ENCODE measurements around the gene VTCN1. TPM values are rescaled to one million over a fixed set of nuclear protein-coding genes. Genes with fewer than 3 reads are reported as not detected.
"Not testable (repeated sequence)": the region's sequence is repeated elsewhere in the genome, so short reads cannot be mapped to it uniquely, and the experiment has no call there.

VTCN1 gene
- total RNA-seq, 1 donor from 2014 or later = not detected

GRCh38 chr1:117128323-117129079 is 82.2 kb downstream of the VTCN1 start:
- intact Hi-C loops (cut with micrococcal nuclease) = loop anchor here (1.0 to 10.0 kb wide), 7 partner anchors 60 to 796 kb away; partner anchors contain the start of genes ATP1A1, GDAP2 and WDR3

- intact Hi-C loops (cut with micrococcal nuclease) = loop anchor here (1.0 to 10.0 kb wide), 7 partner anchors 59 to 797 kb away; partner anchors contain the start of genes ATP1A1, GDAP2 and WDR3
These were observed 82.9 kb downstream of the VTCN1 start for GRCh38 chr1:117127795-117128194.

GRCh38 chr1:117124661-117125060 is 86.1 kb downstream of the VTCN1 start:
- intact Hi-C loops (cut with micrococcal nuclease) = loop anchor here (5.0 to 10.0 kb wide), 4 partner anchors 483 to 800 kb away; partner anchors contain the start of genes ATP1A1, GDAP2, TENT5C and WDR3

- intact Hi-C loops (cut with micrococcal nuclease) = loop anchor here (2.0 to 10.0 kb wide), 5 partner anchors 484 to 802 kb away; partner anchors contain the start of genes ATP1A1, GDAP2, TENT5C and WDR3
These were observed 87.5 kb downstream of the VTCN1 start for GRCh38 chr1:117123274-117123673.

- intact Hi-C loops (cut with micrococcal nuclease) = loop anchor here (1.0 to 10.0 kb wide), 6 partner anchors 485 to 802 kb away; partner anchors contain the start of genes ATP1A1, GDAP2, TENT5C and WDR3
These were observed 88.2 kb downstream of the VTCN1 start for GRCh38 chr1:117122330-117123025.

- intact Hi-C loops (cut with micrococcal nuclease) = loop anchor here (1.0 to 10.0 kb wide), 10 partner anchors 27 to 803 kb away; partner anchors contain the start of genes ATP1A1, GDAP2, MAN1A2 and TENT5C
These were observed 89.0 kb downstream of the VTCN1 start, which contains the start of gene TRIM45 for GRCh38 chr1:117121589-117122329. Gene TRIM45 (minus strand): TSS chr1:117121749. CDS start chr1:117121201, 548 bp downstream.

GRCh38 chr1:117120774-117121588 is 89.7 kb downstream of the VTCN1 start:
- intact Hi-C loops (cut with micrococcal nuclease) = loop anchor here (1.0 to 10.0 kb wide), 8 partner anchors 26 to 804 kb away; partner anchors contain the start of genes ATP1A1, GDAP2, MAN1A2 and TENT5C

- intact Hi-C loops (cut with micrococcal nuclease) = not testable (repeated sequence)
These were observed 91.6 kb downstream of the VTCN1 start for GRCh38 chr1:117119144-117119543.

GRCh38 chr1:117118137-117118536 is 92.6 kb downstream of the VTCN1 start:
- intact Hi-C loops (cut with micrococcal nuclease) = no loop called here

GRCh38 chr1:117117697-117118096 is 93.0 kb downstream of the VTCN1 start:
- intact Hi-C loops (cut with micrococcal nuclease) = no loop called here

GRCh38 chr1:117116784-117117130 is 94.0 kb downstream of the VTCN1 start:
- intact Hi-C loops (cut with micrococcal nuclease) = no loop called here

GRCh38 chr1:117116090-117116783 is 94.5 kb downstream of the VTCN1 start:
- intact Hi-C loops (cut with micrococcal nuclease) = no loop called here

- intact Hi-C loops (cut with micrococcal nuclease) = no loop called here
These were observed 95.8 kb downstream of the VTCN1 start for GRCh38 chr1:117114877-117115276.

GRCh38 chr1:117113199-117113598 is 97.5 kb downstream of the VTCN1 start:
- intact Hi-C loops (cut with micrococcal nuclease) = no loop called here

GRCh38 chr1:117112047-117112717 is 98.5 kb downstream of the VTCN1 start:
- intact Hi-C loops (cut with micrococcal nuclease) = no loop called here

GRCh38 chr1:117110774-117111173 is 100.0 kb downstream of the VTCN1 start:
- intact Hi-C loops (cut with micrococcal nuclease) = no loop called here

GRCh38 chr1:117107364-117107763 is 103.4 kb downstream of the VTCN1 start:
- intact Hi-C loops (cut with micrococcal nuclease) = no loop called here

- intact Hi-C loops (cut with micrococcal nuclease) = no loop called here
These were observed 104.2 kb downstream of the VTCN1 start for GRCh38 chr1:117106478-117106877.

GRCh38 chr1:117105722-117106121 is 105.0 kb downstream of the VTCN1 start:
- intact Hi-C loops (cut with micrococcal nuclease) = no loop called here
